HT-29 (cell line): ENCODE results near the gene NELFB. TPM values are rescaled to one million over a fixed set of nuclear protein-coding genes. Genes with fewer than 3 reads are reported as not detected.
A peak's percentile ranks its signal among the peaks of the same experiment; 100 is the strongest.

Source experiments
- DNase-seq: peaks from one replicate; pipeline ENCODE4 v3.0.0-alpha.2; 2015; ENCODE audit warnings: low spot score
- total RNA-seq: library from RNA; depleted of rRNA; stranded (reverse); fragments of >200 nt; shearing (Covaris generic); gene quantifications from 2 replicates; pipeline ENCODE4 v1.2.3, GENCODE V29; 2014

NELFB gene
- total RNA-seq, 1 experiment from 2014 or later: 111 TPM

DNA sequence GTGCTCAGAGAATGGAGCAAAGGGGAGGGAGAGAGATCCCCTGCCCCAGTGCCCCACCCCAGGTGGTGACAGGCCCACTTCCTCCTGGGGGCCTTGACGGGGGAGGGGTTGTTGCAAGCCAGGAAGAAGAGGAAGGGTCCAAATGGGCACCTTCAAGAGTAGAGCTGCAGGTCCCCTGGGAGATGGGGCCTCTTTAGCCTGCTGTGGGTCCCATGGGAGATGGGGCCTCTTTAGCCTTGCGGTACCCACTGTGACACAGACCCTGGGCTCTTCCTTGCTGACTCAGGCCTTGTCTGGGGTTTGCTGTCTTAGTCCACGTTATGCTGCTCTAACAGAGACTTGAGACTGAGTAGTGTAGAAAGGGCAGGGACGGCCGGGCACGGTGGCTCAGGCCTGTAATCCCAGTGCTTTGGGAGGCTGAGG lies 12.8 kb downstream of the NELFB start:
- DNase-seq: no peak

- no peak for DNase-seq
Observed at GRCh38 chr9:137268538-137269201, 13.5 kb downstream of the NELFB start.

- DNase-seq: peak; percentile 78
Observed at GRCh38 chr9:137269231-137269772, 14.2 kb downstream of the NELFB start.

GRCh38 chr9:137270929-137271695 lies 16.0 kb downstream of the NELFB start:
- no peak for DNase-seq

- DNase-seq: no peak
Observed at GRCh38 chr9:137271696-137272076, 16.6 kb downstream of the NELFB start.

DNA sequence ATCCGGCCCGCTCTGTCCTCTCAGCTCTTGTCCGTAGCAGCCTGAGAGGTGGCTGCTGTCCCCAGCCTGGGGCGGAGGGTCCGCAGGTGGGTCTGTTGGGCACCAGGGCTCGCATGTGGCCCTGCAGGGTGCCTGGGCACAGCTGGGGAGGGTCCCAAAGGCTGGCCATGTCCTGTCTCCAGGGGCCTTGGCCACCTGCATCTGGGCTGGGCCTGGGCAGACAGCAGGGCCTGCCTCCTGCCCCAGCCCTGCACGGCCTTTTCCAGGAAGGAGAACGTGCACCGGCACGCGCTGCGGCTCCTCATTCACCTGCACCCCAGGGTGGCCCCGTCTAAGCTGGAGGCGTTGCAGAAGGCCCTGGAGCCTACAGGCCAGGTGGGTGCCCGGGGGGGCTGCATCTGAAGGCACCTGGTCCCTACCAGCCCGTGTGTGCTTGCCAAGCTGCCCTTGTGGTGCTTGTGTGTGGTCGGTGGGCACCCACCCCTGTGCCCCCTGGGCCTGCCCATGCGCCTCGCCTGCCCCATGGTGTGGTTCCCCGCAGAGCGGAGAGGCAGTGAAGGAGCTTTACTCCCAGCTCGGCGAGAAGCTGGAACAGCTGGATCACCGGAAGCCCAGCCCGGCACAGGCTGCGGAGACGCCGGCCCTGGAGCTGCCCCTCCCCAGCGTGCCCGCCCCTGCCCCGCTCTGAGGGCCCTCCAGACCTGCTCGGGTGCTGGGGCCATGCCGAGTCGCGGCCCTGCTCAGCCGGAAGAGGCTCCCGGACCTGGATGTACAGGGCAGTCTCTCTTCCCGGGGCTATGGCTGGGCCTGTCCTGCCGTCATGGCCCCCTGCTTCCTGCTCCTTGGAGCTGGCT lies 17.3 kb downstream of the NELFB start:
- no peak for DNase-seq

DNA sequence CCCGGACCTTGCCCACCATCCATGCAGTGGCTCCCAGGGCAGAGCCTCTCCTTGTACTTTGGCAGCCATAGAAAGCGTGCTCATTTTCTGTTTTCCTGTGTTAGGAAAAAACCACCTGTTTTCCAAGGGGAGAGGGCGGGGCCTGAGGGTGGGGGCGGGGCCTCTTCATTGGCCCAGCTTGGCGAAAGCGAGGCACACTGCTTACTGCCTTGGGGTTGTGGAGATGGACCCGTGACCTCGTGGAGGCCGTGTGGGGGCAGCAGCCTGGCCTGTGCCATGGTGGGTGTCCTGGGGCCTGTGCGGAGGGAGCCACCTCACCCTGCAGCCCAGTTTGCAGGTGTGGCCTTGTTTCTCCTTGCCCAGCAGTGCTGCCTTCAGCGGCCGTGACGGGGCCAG lies 18.0 kb downstream of the NELFB start:
- no peak for DNase-seq

GRCh38 chr9:137273611-137274320 lies 18.6 kb downstream of the NELFB start:
- no peak for DNase-seq

DNA sequence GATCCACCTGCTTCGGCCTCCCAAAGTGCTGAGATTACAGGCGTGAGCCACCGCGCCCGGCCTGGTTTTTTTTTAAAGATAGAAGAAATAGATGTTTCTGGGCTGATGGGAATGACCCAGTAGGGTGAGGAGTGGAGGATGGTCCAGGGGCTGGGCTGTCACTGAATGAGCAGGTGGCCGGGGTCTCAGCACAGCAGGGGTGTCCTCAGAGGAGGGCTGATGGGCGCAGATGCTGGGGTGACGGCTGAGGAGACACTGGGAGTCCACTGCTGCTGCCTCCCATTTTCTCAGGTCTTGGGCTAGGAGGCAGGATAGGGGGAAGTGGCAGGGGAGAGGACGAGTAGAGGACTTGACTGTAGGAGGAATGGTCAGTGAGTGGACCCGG lies 20.1 kb downstream of the NELFB start:
- DNase-seq: no peak

- no peak for DNase-seq
Observed at GRCh38 chr9:137275588-137276472, 20.7 kb downstream of the NELFB start.

GRCh38 chr9:137276473-137277328 lies 21.6 kb downstream of the NELFB start:
- DNase-seq: peak; percentile 76

- peak; percentile 95 for DNase-seq
Observed at GRCh38 chr9:137277329-137278041, 22.4 kb downstream of the NELFB start, which contains the start of gene TOR4A. TOR4A (plus strand) TSS chr9:137277726; CDS start chr9:137278690, 964 bp downstream.

DNA sequence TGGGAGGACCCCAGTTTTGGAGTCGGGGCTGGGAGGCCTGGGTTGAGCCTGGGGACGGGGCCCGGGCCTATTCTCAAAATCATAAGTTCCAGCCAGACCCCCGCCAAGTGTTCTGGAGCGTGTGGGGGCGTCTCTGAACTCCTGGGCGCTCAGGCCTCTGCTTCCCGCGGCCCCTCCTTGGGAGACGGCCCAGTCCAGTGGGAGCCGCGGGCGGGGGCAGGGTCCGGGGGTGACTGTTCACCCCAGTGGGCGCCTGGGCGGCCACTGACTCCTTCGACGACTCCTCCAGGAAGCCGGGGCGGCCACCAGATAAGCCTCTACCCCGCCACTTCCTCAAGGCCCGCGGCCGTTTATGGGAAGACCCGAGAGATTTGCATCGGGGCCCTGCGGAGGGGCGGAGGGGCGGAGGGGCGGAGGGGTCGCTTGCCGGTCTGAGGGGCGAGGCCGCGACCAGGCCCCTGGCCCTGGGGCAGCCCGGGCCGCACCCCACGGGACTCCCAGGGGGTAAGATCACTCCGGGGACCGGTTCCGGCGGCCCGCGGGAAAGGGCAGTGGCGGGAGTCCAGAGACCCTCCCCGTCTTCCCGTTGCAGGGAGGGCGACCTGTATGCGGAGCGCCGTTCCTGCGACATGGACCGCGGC lies 23.1 kb downstream of the NELFB start:
- DNase-seq: peak; percentile 29

DNA sequence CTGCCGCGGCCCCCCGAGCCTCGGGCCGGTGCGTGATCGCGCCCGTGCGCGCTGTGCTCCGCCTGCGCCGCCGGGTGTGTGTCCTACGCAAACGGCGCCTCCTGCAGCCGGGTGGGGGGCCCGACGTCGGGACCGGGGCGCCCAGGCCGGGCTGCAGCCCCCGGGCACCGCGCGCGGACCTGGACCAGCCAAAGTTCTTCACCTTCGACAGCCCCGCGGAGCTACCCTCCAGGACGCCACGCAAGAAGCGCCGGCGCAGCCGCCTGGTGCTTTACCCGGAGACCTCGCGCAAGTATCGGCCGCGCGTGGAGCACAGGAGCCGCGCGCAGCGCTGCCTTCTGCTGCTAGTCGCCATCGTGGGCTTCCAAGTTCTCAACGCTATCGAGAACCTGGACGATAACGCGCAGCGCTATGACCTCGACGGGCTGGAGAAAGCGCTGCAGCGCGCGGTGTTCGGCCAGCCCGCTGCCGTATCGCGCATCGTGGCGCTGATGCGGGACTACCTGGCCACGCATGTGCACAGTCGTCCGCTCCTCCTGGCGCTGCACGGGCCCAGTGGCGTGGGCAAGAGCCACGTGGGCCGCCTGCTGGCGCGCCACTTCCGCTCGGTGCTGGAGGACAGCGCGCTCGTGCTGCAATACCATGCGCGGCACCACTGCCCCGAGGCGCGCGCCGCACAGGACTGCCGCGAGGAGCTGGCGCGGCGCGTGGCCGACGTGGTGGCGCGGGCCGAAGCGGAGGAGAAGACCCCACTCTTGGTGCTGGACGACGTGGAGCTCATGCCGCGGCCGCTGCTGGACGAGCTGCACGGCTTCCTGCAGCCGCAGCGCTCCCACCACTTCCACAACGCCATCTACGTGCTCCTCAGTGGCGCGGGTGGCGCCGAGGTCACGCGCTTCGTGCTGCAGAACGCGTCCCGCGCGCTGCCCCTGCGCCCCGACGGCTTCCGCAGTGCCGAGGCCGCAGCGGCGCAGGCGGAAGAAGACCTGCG lies 23.9 kb downstream of the NELFB start:
- peak; percentile 24 for DNase-seq

DNA sequence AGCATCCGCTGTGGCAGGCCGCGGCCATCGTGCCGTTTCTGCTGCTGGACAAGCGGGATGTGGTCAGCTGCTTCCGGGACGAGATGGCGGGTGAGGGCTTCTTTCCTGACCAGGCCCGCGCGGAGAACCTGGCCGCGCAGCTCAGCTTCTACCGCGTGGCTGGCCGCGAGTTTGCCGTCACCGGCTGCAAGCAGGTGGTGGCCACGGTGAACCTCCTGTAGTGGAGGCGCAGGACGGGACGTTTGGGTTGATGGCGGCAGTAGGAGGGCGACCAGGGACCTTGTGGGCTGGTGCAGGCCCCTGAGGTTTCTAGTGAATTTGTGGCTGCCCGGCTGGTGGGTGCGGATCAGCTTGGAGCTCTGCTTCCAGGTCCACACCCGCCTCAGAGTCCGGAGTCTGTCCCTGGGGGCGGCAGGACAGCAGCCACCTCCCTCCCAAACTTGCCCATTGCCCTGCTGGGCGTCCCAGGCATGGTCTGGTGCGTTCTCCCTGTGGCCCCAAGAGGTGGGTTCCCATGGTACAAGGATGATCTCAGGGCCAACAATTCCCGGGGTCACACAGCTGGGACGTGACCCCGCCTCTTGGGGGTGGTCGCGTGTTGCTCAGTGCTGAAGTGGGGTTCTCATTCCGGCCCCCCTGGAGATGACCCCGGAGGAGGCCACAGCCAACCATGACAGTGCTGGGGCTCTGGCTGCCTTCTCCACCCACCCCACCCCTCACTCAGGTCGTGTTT lies 24.8 kb downstream of the NELFB start:
- no peak for DNase-seq
